Nephron progenitor cell (in vitro differentiated cells): Measurements from ENCODE around the gene SLC2A13.

ENCODE experiments used
- DNase-seq: peaks from one replicate; pipeline ENCODE4 v3.0.0; 2021
- H3K27ac Mint-ChIP-seq: 2 replicates; pipeline ENCODE4 v1.8.0; 2021; ENCODE audit warnings: mild to moderate bottlenecking, moderate library complexity, mixed read lengths
- H3K27me3 Mint-ChIP-seq: 2 replicates; pipeline ENCODE4 v1.8.0; 2021; ENCODE audit warnings: mild to moderate bottlenecking, low read depth, mixed read lengths; ENCODE audit not compliant: poor library complexity
- H3K36me3 Mint-ChIP-seq: 2 replicates; pipeline ENCODE4 v1.8.0; 2021; ENCODE audit warnings: low read depth, mixed read lengths
- H3K4me1 Mint-ChIP-seq: 2 replicates; pipeline ENCODE4 v1.8.0; 2021; ENCODE audit warnings: mixed read lengths
- H3K4me3 Mint-ChIP-seq: 2 replicates; pipeline ENCODE4 v1.8.0; 2021; ENCODE audit warnings: mild to moderate bottlenecking, moderate library complexity, mixed read lengths
- H3K9me3 Mint-ChIP-seq: 2 replicates; pipeline ENCODE4 v1.8.0; 2021; ENCODE audit warnings: mild to moderate bottlenecking, moderate library complexity, mixed read lengths
- CTCF ChIP-seq: fragments of 200-600 bp; sonication (generic); IDR thresholded peaks from 2 replicates; pipeline ENCODE4 v1.5.0; 2021; ENCODE audit warnings: antibody characterized with exemption

SLC2A13 gene

GRCh38 chr12:39807043-39807442 is 298.8 kb downstream of the SLC2A13 start:
- Mint-ChIP-seq H3K27me3 (no peaks in the 10 kb centered on the region), H3K27ac (no peak overlapping the region)

GRCh38 chr12:39805651-39806050 is 300.2 kb downstream of the SLC2A13 start:
- Mint-ChIP-seq H3K4me1 (peaks cover 20% of the 10 kb centered on the region), H3K4me3 (no peak overlapping the region), H3K27ac (peak overlapping the region; percentile 38), H3K36me3 (no peaks in the 10 kb centered on the region), H3K9me3 (peaks cover 9% of the 10 kb centered on the region), H3K27me3 (no peaks in the 10 kb centered on the region)
- TF ChIP-seq CTCF: no peak
- no peak for DNase-seq

More at GRCh38 chr12:39807043-39807442, 298.8 kb downstream of the SLC2A13 start:
- no peaks in the 10 kb centered on the region for H3K36me3 Mint-ChIP-seq
- peaks cover 16% of the 10 kb centered on the region for H3K9me3 Mint-ChIP-seq
- DNase-seq: no peak
- H3K4me1 Mint-ChIP-seq: peaks cover 20% of the 10 kb centered on the region
- H3K4me3 Mint-ChIP-seq: no peak overlapping the region
- peak; percentile 43 for TF ChIP-seq CTCF

- Mint-ChIP-seq H3K9me3 (peaks cover 3% of the 10 kb centered on the region), H3K27ac (peak overlapping the region; percentile 88), H3K36me3 (no peaks in the 10 kb centered on the region), H3K27me3 (no peaks in the 10 kb centered on the region), H3K4me3 (peak overlapping the region; percentile 1), H3K4me1 (peaks cover 20% of the 10 kb centered on the region)
- no peak for TF ChIP-seq CTCF
- DNase-seq: no peak
Measured at GRCh38 chr12:39804898-39805297, 301.0 kb downstream of the SLC2A13 start.

- Mint-ChIP-seq H3K4me1 (peaks cover 20% of the 10 kb centered on the region), H3K36me3 (no peaks in the 10 kb centered on the region), H3K9me3 (no peaks in the 10 kb centered on the region), H3K4me3 (no peak overlapping the region), H3K27me3 (no peaks in the 10 kb centered on the region), H3K27ac (peak overlapping the region; percentile 88)
- TF ChIP-seq CTCF: no peak
- DNase-seq: no peak
Measured at GRCh38 chr12:39804479-39804878, 301.4 kb downstream of the SLC2A13 start.

GRCh38 chr12:39803151-39803550 is 302.7 kb downstream of the SLC2A13 start:
- TF ChIP-seq CTCF: no peak

GRCh38 chr12:39798977-39799376 is 306.9 kb downstream of the SLC2A13 start:
- TF ChIP-seq CTCF: no peak
- no peaks in the 10 kb centered on the region for H3K4me1 Mint-ChIP-seq
- no peaks in the 10 kb centered on the region for H3K36me3 Mint-ChIP-seq
- H3K4me3 Mint-ChIP-seq: no peak overlapping the region
- no peak for DNase-seq
- H3K27ac Mint-ChIP-seq: no peak overlapping the region
- H3K27me3 Mint-ChIP-seq: no peaks in the 10 kb centered on the region
- no peaks in the 10 kb centered on the region for H3K9me3 Mint-ChIP-seq

More at GRCh38 chr12:39803151-39803550, 302.7 kb downstream of the SLC2A13 start:
- no peaks in the 10 kb centered on the region for H3K9me3 Mint-ChIP-seq
- no peak for DNase-seq
- no peaks in the 10 kb centered on the region for H3K36me3 Mint-ChIP-seq
- H3K4me1 Mint-ChIP-seq: peaks cover 20% of the 10 kb centered on the region
- H3K27me3 Mint-ChIP-seq: no peaks in the 10 kb centered on the region
- no peak overlapping the region for H3K4me3 Mint-ChIP-seq
- no peak overlapping the region for H3K27ac Mint-ChIP-seq
